GM18520 (cell line): ENCODE measurements around the gene TNFRSF11A.

Source experiments
- ATAC-seq: cut with Tn5 transposase; IDR thresholded peaks from one replicate; pipeline ENCODE4 v1.9.1; 2021; ENCODE audit not compliant: unreplicated experiment

Gene TNFRSF11A

GRCh38 chr18:62324181-62324828 is 805 bp upstream of the TNFRSF11A start:
- no peak for ATAC-seq

GRCh38 chr18:62325806-62326645 is 916 bp downstream of the TNFRSF11A start:
- ATAC-seq, result no peak

- no peak for ATAC-seq
Observed at GRCh38 chr18:62326646-62327348, 1.7 kb downstream of the TNFRSF11A start.

GRCh38 chr18:62327977-62328376 is 2.9 kb downstream of the TNFRSF11A start:
- ATAC-seq, result no peak

- ATAC-seq, result no peak
Observed at GRCh38 chr18:62328586-62329525, 3.7 kb downstream of the TNFRSF11A start.

- no peak for ATAC-seq
Observed at GRCh38 chr18:62329691-62330454, 4.8 kb downstream of the TNFRSF11A start.

- no peak for ATAC-seq
Observed at GRCh38 chr18:62330650-62331049, 5.5 kb downstream of the TNFRSF11A start.

- ATAC-seq, result peak; percentile 49
Observed at GRCh38 chr18:62331581-62332356, 6.7 kb downstream of the TNFRSF11A start.

- ATAC-seq, result no peak
Observed at GRCh38 chr18:62332431-62332830, 7.3 kb downstream of the TNFRSF11A start.

- no peak for ATAC-seq
Observed at GRCh38 chr18:62332964-62333695, 8.0 kb downstream of the TNFRSF11A start.

GRCh38 chr18:62334120-62334519 is 9.0 kb downstream of the TNFRSF11A start:
- ATAC-seq, result no peak

GRCh38 chr18:62335494-62335893 is 10.4 kb downstream of the TNFRSF11A start:
- no peak for ATAC-seq

GRCh38 chr18:62336618-62337017 is 11.5 kb downstream of the TNFRSF11A start:
- no peak for ATAC-seq

GRCh38 chr18:62337336-62337735 is 12.2 kb downstream of the TNFRSF11A start:
- no peak for ATAC-seq

- ATAC-seq, result peak; percentile 38
Observed at GRCh38 chr18:62338446-62339105, 13.5 kb downstream of the TNFRSF11A start.

GRCh38 chr18:62339106-62339988 is 14.2 kb downstream of the TNFRSF11A start:
- ATAC-seq, result no peak

GRCh38 chr18:62340996-62341395 is 15.9 kb downstream of the TNFRSF11A start:
- no peak for ATAC-seq
